Uterus (tissue), 4 donors: Measurements from ENCODE around the gene UBXN6. TPM values are rescaled to one million over a fixed set of nuclear protein-coding genes. Genes with fewer than 3 reads are reported as not detected.
A peak's percentile ranks its signal among the peaks of the same experiment; 100 is the strongest.

Source experiments
- DNase-seq, 2 donors: peaks; one replicate each; pipeline ENCODE4 v3.0.0-alpha.2; 2019 to 2020
- H3K27ac ChIP-seq, 2 donors: fragments of 200-600 bp; sonication (generic); 1 replicate in 1 of 2; 2 replicates in 1 of 2; pipeline ENCODE4 v1.5.1; 2016 to 2018
- H3K27me3 ChIP-seq, 2 donors: fragments of 200-600 bp; sonication (generic); one replicate each; pipeline ENCODE4 v1.5.1; 2018 to 2019; ENCODE audit warnings: control low read depth in 1 of 2
- H3K36me3 ChIP-seq, 2 donors: fragments of 200-600 bp; sonication (generic); one replicate each; pipeline ENCODE4 v1.5.1; 2019; ENCODE audit warnings: control low read depth in 1 of 2
- H3K4me1 ChIP-seq, 2 donors: fragments of 200-600 bp; sonication (generic); one replicate each; pipeline ENCODE4 v1.5.1; 2018 to 2019; ENCODE audit warnings: control low read depth in 1 of 2
- H3K4me3 ChIP-seq, 2 donors: fragments of 200-600 bp; sonication (generic); 1 replicate in 1 of 2; 2 replicates in 1 of 2; pipeline ENCODE4 v1.5.1; 2018 to 2019; ENCODE audit warnings: mild to moderate bottlenecking in 1 of 2
- H3K9me3 ChIP-seq, 2 donors: fragments of 200-600 bp; sonication (generic); one replicate each; pipeline ENCODE4 v1.5.1; 2019; ENCODE audit warnings: control low read depth in 1 of 2
- CTCF ChIP-seq, 4 experiments: fragments of 200-600 bp in 2 of 4; fragments of 450-650 bp in 2 of 4; sonication (generic) in 2 of 4; IDR thresholded peaks; one replicate each; pipeline ENCODE4 v1.5.1; 2016 to 2019; ENCODE audit warnings: antibody characterized with exemption in 4 of 4, mild to moderate bottlenecking in 2 of 4, moderate library complexity in 1 of 4
- POLR2A ChIP-seq, 2 donors: fragments of 450-650 bp; IDR thresholded peaks; one replicate each; pipeline ENCODE4 v1.6.1; 2016; ENCODE audit warnings: antibody characterized with exemption in 2 of 2, mild to moderate bottlenecking in 1 of 2, moderate library complexity in 1 of 2
- intact Hi-C: fragments of 100-400 bp; cut with DNase I; formaldehyde crosslinking; loops from one replicate; pipeline ENCODE4 v1.15.1; 2023; ENCODE audit warnings: low total_unique reads
- total RNA-seq, 4 donors: library from RNA; depleted of rRNA in 3 of 4; stranded (reverse); fragments of >200 nt in 3 of 4; gene quantifications; one replicate each; pipeline versions ENCODE4 v1.1.0 to v1.2.4, GENCODE V29; 2014 to 2023
- donor health status: DM: yes; HTN: yes; CAD: no.

The UBXN6 gene
- total RNA-seq, 4 donors from 2014 or later = 61.5 to 266 (median 90.0) TPM

GRCh38 chr19:4474514-4475022 is 17.0 kb upstream of the UBXN6 start:
- intact Hi-C loops = no loop called here

DNA sequence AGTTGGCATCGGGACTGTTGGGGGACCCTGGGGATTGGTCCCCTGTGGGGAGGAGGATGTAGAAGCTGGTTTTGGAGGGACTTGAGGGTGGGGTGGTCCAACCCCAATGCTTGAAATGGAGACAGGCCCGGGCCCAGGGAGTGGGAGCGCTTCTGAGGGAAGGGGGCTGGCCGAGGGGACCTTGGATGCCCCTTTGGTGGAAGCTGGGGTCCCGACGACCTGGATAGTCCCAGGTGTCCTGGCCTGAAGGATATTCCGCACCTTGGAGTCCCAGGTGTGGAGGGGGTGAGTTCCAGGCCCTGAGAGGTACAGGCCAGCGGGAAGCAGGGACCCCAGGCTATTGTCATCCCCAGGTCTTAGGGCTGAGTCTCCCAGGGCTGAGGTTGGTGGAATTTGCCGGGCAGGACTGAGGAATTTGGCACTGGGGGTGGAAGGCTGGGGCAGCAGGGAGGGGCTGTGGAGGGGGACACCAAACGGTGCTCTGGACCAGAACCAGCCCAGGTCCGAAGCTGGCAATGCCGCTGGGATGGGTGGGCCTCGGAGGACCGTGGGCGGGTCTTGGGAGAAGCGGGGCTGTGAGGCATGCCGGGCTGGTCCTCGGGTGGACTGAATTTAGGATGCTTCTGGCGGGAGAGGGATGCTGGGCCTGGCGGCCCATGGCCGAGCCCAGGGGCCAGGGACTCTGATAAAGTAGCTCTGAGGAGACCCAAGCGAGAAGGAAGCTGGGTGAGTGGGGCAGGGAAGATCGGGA is 16.3 kb upstream of the UBXN6 start:
- no peak for DNase-seq
- Histone ChIP-seq H3K4me3 (peak overlapping the region in 1 of 2 donors; percentile 68), H3K9me3 (no peaks in the 10 kb centered on the region), H3K36me3 (no peaks in the 10 kb centered on the region), H3K27ac (peak overlapping the region in 1 of 2 donors; percentile 22), H3K27me3 (no peaks in the 10 kb centered on the region), H3K4me1 (peaks cover 0 to 9% of the 10 kb centered on the region in 2 donors)
- TF ChIP-seq CTCF (IDR thresholded peaks at IDR 0.05) = no peak
- intact Hi-C loops = no loop called here

More at GRCh38 chr19:4474514-4475022, 17.0 kb upstream of the UBXN6 start:
- Histone ChIP-seq H3K27ac (peak overlapping the region in 1 of 2 donors; percentile 22), H3K4me1 (peaks cover 0 to 9% of the 10 kb centered on the region in 2 donors), H3K9me3 (no peaks in the 10 kb centered on the region), H3K27me3 (no peaks in the 10 kb centered on the region), H3K36me3 (no peaks in the 10 kb centered on the region), H3K4me3 (peak overlapping the region in 1 of 2 donors; percentile 68)
- no peak for TF ChIP-seq POLR2A (IDR thresholded peaks at IDR 0.05)
- no peak for TF ChIP-seq CTCF (IDR thresholded peaks at IDR 0.05)
- no peak for DNase-seq

- TF ChIP-seq CTCF (IDR thresholded peaks at IDR 0.05) (no peak), POLR2A (IDR thresholded peaks at IDR 0.05) (no peak)
- Histone ChIP-seq H3K9me3 (no peaks in the 10 kb centered on the region), H3K4me3 (peak overlapping the region; percentile 68 to 77), H3K27me3 (no peaks in the 10 kb centered on the region), H3K27ac (peak overlapping the region; percentile 77 to 80), H3K4me1 (peaks cover 0 to 9% of the 10 kb centered on the region in 2 donors), H3K36me3 (no peaks in the 10 kb centered on the region)
- no peak for DNase-seq
- intact Hi-C loops = no loop called here
Measured at GRCh38 chr19:4473011-4473762, 15.6 kb upstream of the UBXN6 start.

DNA sequence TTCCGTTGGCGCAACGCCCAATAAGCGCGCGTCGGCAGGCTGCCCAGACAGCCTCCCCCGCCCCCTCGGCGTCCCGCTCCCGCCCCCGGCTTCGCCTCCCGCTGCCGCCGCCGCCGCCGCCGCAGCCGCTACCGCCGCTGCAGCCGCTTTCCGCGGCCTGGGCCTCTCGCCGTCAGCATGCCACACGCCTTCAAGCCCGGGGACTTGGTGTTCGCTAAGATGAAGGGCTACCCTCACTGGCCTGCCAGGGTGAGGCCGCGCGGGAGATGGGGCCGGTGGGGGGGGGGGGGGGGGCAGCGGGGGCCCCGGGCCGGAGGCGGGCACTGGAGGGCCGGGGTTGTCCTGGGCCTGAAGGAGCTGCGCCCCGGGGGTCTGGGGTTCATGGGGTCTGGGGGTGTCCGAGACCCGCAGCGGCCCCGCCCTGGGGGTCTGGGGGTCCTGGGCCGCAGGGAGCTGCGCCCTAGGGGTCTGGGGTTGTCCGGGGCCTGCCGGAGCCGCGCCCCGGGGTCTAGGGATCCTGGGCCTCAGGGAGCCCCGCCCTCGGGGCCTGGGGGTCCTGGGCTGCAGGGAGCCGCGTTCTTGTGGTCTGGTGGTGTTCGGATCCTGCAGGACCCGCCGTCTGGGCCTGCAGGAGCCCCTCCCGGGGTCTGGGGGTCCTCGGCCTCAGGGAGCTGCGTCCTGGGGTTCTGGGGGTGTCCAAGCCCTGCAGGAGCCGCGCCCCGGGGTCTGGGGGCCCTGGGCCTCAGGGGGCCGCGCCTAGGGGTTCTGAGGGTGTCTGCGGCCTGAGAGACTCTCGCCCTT is 14.8 kb upstream of the UBXN6 start, which contains the start of gene HDGFL2:
HDGFL2 (plus strand) TSS at position 124 of the 801 bp plus-strand sequence; CDS start at position 178, 54 bp downstream.
- no peaks in the 10 kb centered on the region for H3K9me3 ChIP-seq
- H3K4me3 ChIP-seq = peak within 1 kb of the TSS; percentile 68 to 77
- no peaks in the 10 kb centered on the region for H3K27me3 ChIP-seq
- H3K36me3 ChIP-seq = no peaks in the 10 kb centered on the region
- DNase-seq = peak in 1 of 2 donors; percentile 36
- intact Hi-C loops = no loop called here
- peaks cover 0 to 9% of the 10 kb centered on the region in 2 donors for H3K4me1 ChIP-seq
- H3K27ac ChIP-seq = peak within 1 kb of the TSS; percentile 84
- no peak for TF ChIP-seq POLR2A (IDR thresholded peaks at IDR 0.05)
